Measurements from ENCODE around the gene PTPRT.

GRCh38 chr20:43210901-43211300 is 21.2 kb upstream of the PTPRT start:
- TF ChIP-seq, protein P1, sequence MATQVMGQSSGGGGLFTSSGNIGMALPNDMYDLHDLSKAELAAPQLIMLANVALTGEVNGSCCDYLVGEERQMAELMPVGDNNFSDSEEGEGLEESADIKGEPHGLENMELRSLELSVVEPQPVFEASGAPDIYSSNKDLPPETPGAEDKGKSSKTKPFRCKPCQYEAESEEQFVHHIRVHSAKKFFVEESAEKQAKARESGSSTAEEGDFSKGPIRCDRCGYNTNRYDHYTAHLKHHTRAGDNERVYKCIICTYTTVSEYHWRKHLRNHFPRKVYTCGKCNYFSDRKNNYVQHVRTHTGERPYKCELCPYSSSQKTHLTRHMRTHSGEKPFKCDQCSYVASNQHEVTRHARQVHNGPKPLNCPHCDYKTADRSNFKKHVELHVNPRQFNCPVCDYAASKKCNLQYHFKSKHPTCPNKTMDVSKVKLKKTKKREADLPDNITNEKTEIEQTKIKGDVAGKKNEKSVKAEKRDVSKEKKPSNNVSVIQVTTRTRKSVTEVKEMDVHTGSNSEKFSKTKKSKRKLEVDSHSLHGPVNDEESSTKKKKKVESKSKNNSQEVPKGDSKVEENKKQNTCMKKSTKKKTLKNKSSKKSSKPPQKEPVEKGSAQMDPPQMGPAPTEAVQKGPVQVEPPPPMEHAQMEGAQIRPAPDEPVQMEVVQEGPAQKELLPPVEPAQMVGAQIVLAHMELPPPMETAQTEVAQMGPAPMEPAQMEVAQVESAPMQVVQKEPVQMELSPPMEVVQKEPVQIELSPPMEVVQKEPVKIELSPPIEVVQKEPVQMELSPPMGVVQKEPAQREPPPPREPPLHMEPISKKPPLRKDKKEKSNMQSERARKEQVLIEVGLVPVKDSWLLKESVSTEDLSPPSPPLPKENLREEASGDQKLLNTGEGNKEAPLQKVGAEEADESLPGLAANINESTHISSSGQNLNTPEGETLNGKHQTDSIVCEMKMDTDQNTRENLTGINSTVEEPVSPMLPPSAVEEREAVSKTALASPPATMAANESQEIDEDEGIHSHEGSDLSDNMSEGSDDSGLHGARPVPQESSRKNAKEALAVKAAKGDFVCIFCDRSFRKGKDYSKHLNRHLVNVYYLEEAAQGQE (IDR thresholded peaks at IDR 0.05): no peak
- TF ChIP-seq, protein P2, sequence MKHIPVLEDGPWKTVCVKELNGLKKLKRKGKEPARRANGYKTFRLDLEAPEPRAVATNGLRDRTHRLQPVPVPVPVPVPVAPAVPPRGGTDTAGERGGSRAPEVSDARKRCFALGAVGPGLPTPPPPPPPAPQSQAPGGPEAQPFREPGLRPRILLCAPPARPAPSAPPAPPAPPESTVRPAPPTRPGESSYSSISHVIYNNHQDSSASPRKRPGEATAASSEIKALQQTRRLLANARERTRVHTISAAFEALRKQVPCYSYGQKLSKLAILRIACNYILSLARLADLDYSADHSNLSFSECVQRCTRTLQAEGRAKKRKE (CRISPR knock-in tag; IDR thresholded peaks at IDR 0.05; ENCODE audit: low read depth): no peak
- TF ChIP-seq CTCF (IDR thresholded peaks at IDR 0.05): no peak
- TF ChIP-seq SREBF2 (IDR thresholded peaks at IDR 0.05): no peak
- no peak for TF ChIP-seq POLR2AphosphoS2 (conservative IDR thresholded peaks at IDR 0.05; ENCODE audit: low read length)
- no peak for TF ChIP-seq EHMT2 (IDR thresholded peaks at IDR 0.05; ENCODE audit: low read depth)
- no peak for TF ChIP-seq RAD21 (conservative IDR thresholded peaks at IDR 0.05 in 1 of 2, IDR thresholded peaks at IDR 0.05 in 1 of 2)
- TF ChIP-seq POLR2A (IDR thresholded peaks at IDR 0.05; ENCODE audit: low read length): no peak
- no peak for TF ChIP-seq JUN (IDR thresholded peaks at IDR 0.05)
- TF ChIP-seq ESRRA (IDR thresholded peaks at IDR 0.05; ENCODE audit: borderline replicate concordance, low read length): no peak
- no peak for TF ChIP-seq RNF2 (IDR thresholded peaks at IDR 0.05; ENCODE audit: borderline replicate concordance, low read depth)
- no peak for TF ChIP-seq CHD2 (IDR thresholded peaks at IDR 0.05; ENCODE audit: low read length, partially characterized antibody)
- no peak for TF ChIP-seq CEBPB (IDR thresholded peaks at IDR 0.05)
- no peak for TF ChIP-seq SMC3 (IDR thresholded peaks at IDR 0.05)

All from A549 (cell line).